C4-2B (cell line): Measurements from ENCODE around the gene APCDD1L.

Source experiments
- CTCF ChIP-seq: fragments of 450-650 bp; conservative IDR thresholded peaks from 2 replicates; pipeline ENCODE4 v1.5.1; 2017; ENCODE audit warnings: mild to moderate bottlenecking
- ZFX ChIP-seq: fragments of 450-650 bp; IDR thresholded peaks from 2 replicates; pipeline ENCODE4 v1.6.1; 2017

- no peak for TF ChIP-seq CTCF
- no peak for TF ChIP-seq ZFX
Observed at GRCh38 chr20:58551631-58552030, 36.4 kb upstream of the APCDD1L start.
